Motor neuron (in vitro differentiated cells): ENCODE results near the gene ETV3L. TPM values are rescaled to one million over a fixed set of nuclear protein-coding genes. Genes with fewer than 3 reads are reported as not detected.
"Not testable (repeated sequence)": the region's sequence is repeated elsewhere in the genome, so short reads cannot be mapped to it uniquely, and the experiment has no call there.

Experiments used
- ATAC-seq, 8 experiments: fragments of 200-7000 bp; cut with Tn5 transposase; replicated peaks in 6 of 8; 2 replicates each; pipeline ENCODE4 v1.8.0; 2021; ENCODE audit warnings: mild to moderate bottlenecking in 8 of 8, moderate library complexity in 8 of 8
- H3K27ac ChIP-seq, 2 donors: fragments of 250-450 bp; sonication (Bioruptor Pico); 2 replicates each; pipeline ENCODE4 v1.9.0; 2021; ENCODE audit warnings: antibody characterized with exemption in 2 of 2, mild to moderate bottlenecking in 2 of 2, moderate library complexity in 1 of 2
- H3K4me1 ChIP-seq, 2 donors: fragments of 250-450 bp; sonication (Bioruptor Pico); replicated peaks in 1 of 2; 2 replicates each; pipeline ENCODE4 v1.6.1; 2021; ENCODE audit warnings: antibody characterized with exemption in 2 of 2, mild to moderate bottlenecking in 2 of 2, moderate library complexity in 1 of 2
- H3K4me3 ChIP-seq, 5 donors: fragments of 250-450 bp; sonication (Bioruptor Pico); 2 replicates each; pipeline ENCODE4 v1.9.0; 2021; ENCODE audit warnings: antibody characterized with exemption in 5 of 5, mild to moderate bottlenecking in 5 of 5, moderate library complexity in 4 of 5
- WGBS, 10 experiments: fragments of 450-650 bp; shearing (Covaris generic); methylation state at CpG; one replicate each; pipeline ENCODE4 v1.0.0; 2022; 5-methylcytosine and 5-hydroxymethylcytosine counted together
- in situ Hi-C, 9 experiments: fragments of 400-800 bp; cut with MboI; loops; one replicate each; pipeline ENCODE4 v1.15.0; 2021; ENCODE audit warnings: low sequenced_read_pairs in 9 of 9, low pct_unique_long_range_greater_than_20kb in 2 of 9; ENCODE audit not compliant: unreplicated experiment in 9 of 9
- total RNA-seq, 8 experiments: library from RNA; unstranded; fragments of 300-600 nt; gene quantifications; 2 replicates each; pipeline versions ENCODE4 v1.2.3 to v1.2.4, GENCODE V29; 2022

The ETV3L gene
- total RNA-seq, 8 experiments from 2014 or later = 0.05 to 0.47 (median 0.36) TPM; not detected in 3

GRCh38 chr1:157084720-157085119, 14.9 kb downstream of the ETV3L start:
- in situ Hi-C loops = loop anchor here in 2 of 9 experiments (10.0 to 25.0 kb wide), 2 partner anchors 70 to 403 kb away; no protein-coding TSS in a partner anchor
- no peaks in the 10 kb centered on the region for H3K4me1 ChIP-seq
- no peak for ATAC-seq
- no peak overlapping the region for H3K4me3 ChIP-seq
- H3K27ac ChIP-seq = no peak overlapping the region
- 40 to 100% (median 80%) methylated on average over 1 to 5 of the region's 5 CpGs; no CpG with 5 or more reads in 3 of the 10 experiments for WGBS, 10 experiments

- H3K4me3 ChIP-seq = no peak overlapping the region
- H3K27ac ChIP-seq = no peak overlapping the region
- H3K4me1 ChIP-seq = no peaks in the 10 kb centered on the region
- ATAC-seq = no peak
- 22 to 73% (median 57%) methylated on average over 1 to 5 of the region's 5 CpGs; no CpG with 5 or more reads in 1 of the 10 experiments for WGBS, 10 experiments
- in situ Hi-C loops = loop anchor here in 2 of 9 experiments (10.0 to 25.0 kb wide), 2 partner anchors 73 to 406 kb away; no protein-coding TSS in a partner anchor
Measured at GRCh38 chr1:157081707-157082106, 17.9 kb downstream of the ETV3L start.

GRCh38 chr1:157080714-157081113, 18.9 kb downstream of the ETV3L start:
- in situ Hi-C loops = loop anchor here in 2 of 9 experiments (10.0 to 25.0 kb wide), 2 partner anchors 74 to 407 kb away; no protein-coding TSS in a partner anchor
- WGBS, 10 experiments = 42 to 92% (median 81%) methylated on average over 2 to 9 of the region's 10 CpGs; no CpG with 5 or more reads in 3 of the 10 experiments
- H3K4me1 ChIP-seq = no peaks in the 10 kb centered on the region
- ATAC-seq = peak in 2 of 8 experiments; percentile 35 to 47
- no peak overlapping the region for H3K27ac ChIP-seq
- H3K4me3 ChIP-seq = no peak overlapping the region

DNA sequence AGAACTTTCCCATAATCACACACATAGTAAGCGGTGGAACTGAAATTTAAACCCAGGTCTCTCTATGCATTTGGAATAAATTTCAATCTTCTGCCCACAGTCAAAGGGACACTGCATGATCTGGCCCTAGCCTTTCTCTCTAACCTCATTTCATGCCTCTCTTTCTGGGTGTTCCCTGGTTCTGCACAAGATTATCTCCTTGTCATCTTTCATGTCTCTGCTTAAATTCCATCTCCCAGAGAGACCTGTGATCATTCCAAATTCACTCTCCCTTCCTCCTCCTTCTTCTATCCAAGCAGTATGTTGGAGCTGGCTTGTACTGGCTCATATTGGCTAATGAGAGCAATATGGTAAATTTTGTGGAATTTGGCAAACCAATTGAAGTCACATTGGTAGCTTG, 22.2 kb downstream of the ETV3L start:
- 57 to 100% (median 88%) methylated on average over 1 of the region's 1 CpG; no CpG with 5 or more reads in 3 of the 10 experiments for WGBS, 10 experiments
- ATAC-seq = no peak
- Histone ChIP-seq H3K27ac (no peak overlapping the region), H3K4me1 (no peaks in the 10 kb centered on the region), H3K4me3 (no peak overlapping the region)
- in situ Hi-C loops = loop anchor here in 1 of 9 experiments (25.0 kb wide), 1 partner anchor 410 kb away; no protein-coding TSS in a partner anchor

- H3K27ac ChIP-seq = no peak overlapping the region
Measured at GRCh38 chr1:157073944-157074685, 25.5 kb downstream of the ETV3L start.

DNA sequence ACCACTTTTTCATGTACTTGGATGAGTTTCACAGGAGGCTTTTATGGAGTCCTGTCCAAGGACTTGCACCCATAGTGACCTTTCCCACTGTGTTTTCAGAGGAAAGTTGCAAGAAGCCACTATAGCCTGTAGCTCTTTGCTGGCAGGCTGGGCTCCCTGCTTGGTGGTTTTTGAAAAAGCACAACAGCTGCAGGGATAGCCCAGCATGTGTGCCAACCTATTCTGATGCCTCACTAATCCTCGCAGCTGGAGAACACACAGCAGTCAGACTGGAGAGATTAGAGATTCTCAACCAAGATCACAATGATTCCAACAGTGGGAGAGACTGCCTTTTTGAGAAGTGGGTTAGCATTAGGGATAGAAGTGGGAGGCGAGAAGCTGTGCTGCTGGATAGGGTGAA, 30.0 kb downstream of the ETV3L start:
- in situ Hi-C loops = loop anchor here in 1 of 9 experiments (25.0 kb wide), 1 partner anchor 107 kb away; no protein-coding TSS in a partner anchor
- no peak overlapping the region for H3K4me3 ChIP-seq
- H3K27ac ChIP-seq = no peak overlapping the region
- WGBS, 10 experiments = 14 to 89% (median 60%) methylated on average over 1 to 2 of the region's 2 CpGs; no CpG with 5 or more reads in 3 of the 10 experiments
- no peaks in the 10 kb centered on the region for H3K4me1 ChIP-seq
- ATAC-seq = no peak

More at GRCh38 chr1:157073944-157074685, 25.5 kb downstream of the ETV3L start:
- Histone ChIP-seq H3K4me1 (no peaks in the 10 kb centered on the region), H3K4me3 (no peak overlapping the region)
- ATAC-seq = peak in 3 of 8 experiments; percentile 66 to 81 (median 68)
- in situ Hi-C loops = loop anchor here in 1 of 9 experiments (25.0 kb wide), 1 partner anchor 112 kb away; no protein-coding TSS in a partner anchor
- WGBS, 10 experiments = 10 to 87% (median 46%) methylated on average over 1 to 31 of the region's 35 CpGs

DNA sequence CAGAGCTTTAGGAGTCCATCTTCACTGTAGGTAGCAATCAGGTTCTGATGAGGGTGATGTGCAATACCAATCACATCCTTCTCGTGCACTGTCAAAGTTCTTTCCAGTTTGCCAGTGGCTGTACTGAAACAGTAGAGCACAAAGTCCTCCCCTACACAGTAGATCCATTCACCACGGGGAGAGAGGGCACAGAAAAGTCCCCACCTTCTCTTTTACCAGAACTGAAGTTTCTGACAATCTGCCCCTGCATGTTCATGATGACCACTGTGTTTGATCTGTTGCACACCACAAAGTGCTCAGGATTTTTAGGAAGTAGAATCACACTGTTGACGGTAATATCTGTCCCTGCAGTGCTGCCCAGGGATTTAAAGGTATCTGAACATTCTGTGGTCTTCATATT, 40.4 kb downstream of the ETV3L start:
- in situ Hi-C loops = loop anchor here in 1 of 9 experiments (25.0 kb wide), 1 partner anchor 97 kb away; no protein-coding TSS in a partner anchor
- 17 to 75% (median 67%) methylated on average over 1 to 3 of the region's 3 CpGs; no CpG with 5 or more reads in 3 of the 10 experiments for WGBS, 10 experiments
- not testable (repeated sequence) for ATAC-seq, H3K27ac ChIP-seq, H3K4me3 ChIP-seq, H3K4me1 ChIP-seq

DNA sequence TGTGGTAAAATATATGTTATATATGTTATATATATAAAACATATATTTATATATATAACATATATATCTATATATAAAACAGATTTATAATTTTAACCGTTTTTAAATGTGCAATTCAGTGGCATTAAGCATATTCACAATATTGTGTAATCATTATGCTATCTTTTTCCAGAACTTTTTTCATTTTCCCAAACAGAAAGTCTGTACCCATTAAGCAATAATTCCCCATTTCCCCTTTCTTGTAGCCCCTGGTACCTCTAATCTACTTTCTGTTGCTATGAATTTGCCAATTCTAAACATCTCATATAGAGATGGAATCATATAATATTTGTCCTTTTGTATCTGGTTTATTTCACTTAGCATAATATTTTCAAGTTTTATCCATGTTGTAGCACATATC, 43.3 kb downstream of the ETV3L start:
- 0 to 90% (median 49%) methylated on average over 1 of the region's 1 CpG for WGBS, 10 experiments
- H3K4me3 ChIP-seq = no peak overlapping the region
- no peak overlapping the region for H3K27ac ChIP-seq
- in situ Hi-C loops = loop anchor here in 1 of 9 experiments (25.0 kb wide), 1 partner anchor 94 kb away; no protein-coding TSS in a partner anchor
- H3K4me1 ChIP-seq = no peaks in the 10 kb centered on the region
- ATAC-seq = no peak

DNA sequence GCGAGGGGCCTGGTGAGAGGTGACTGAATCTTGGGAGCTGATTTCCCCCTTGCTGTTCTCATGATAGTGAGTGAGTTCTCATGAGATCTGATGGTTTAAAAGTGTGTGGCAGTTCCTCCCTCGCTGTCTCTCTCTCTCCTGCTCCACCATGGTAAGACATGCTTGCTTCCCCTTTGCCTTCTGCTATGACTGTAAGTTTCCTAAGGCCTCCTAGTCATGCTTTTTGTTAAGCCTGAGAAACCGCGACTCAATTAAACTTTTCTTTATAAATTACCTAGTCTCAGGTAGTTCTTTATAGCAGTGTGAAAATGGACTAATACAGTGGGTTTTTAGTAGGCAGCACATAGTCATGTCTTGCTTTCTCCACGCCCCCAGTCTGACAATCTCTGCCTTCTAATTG, 43.9 kb downstream of the ETV3L start:
- not testable (repeated sequence) for H3K4me1 ChIP-seq, H3K4me3 ChIP-seq, H3K27ac ChIP-seq, ATAC-seq
- in situ Hi-C loops = loop anchor here in 1 of 9 experiments (25.0 kb wide), 1 partner anchor 93 kb away; no protein-coding TSS in a partner anchor
- 8 to 100% (median 75%) methylated on average over 1 to 5 of the region's 5 CpGs for WGBS, 10 experiments

GRCh38 chr1:157050836-157051235, 48.8 kb downstream of the ETV3L start:
- Histone ChIP-seq H3K4me1 (peaks cover 0 to 2% of the 10 kb centered on the region in 2 donors), H3K27ac (no peak overlapping the region), H3K4me3 (no peak overlapping the region)
- no peak for ATAC-seq
- in situ Hi-C loops = loop anchor here in 1 of 9 experiments (25.0 kb wide), 1 partner anchor 89 kb away; no protein-coding TSS in a partner anchor
- 0 to 83% (median 44%) methylated on average over 1 to 2 of the region's 2 CpGs; no CpG with 5 or more reads in 2 of the 10 experiments for WGBS, 10 experiments

DNA sequence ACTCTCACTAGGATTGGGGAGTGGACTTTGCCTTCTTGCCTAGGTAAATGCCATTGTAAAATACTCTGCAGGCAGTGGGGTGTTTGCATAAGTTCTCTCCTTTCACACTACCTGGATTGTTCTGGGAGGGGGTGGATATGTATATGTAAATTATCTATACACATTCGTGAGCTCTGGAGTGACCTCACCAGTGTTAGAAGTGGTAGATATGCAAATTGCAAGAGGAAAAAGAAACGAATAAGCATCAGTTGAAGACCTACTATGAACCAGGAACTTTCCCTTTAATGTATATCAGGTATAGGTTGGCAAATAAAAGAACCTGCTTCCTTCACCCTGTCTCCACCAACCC, 52.6 kb downstream of the ETV3L start:
- Histone ChIP-seq H3K27ac (no peak overlapping the region), H3K4me3 (no peak overlapping the region), H3K4me1 (peaks cover 23 to 24% of the 10 kb centered on the region in 2 donors)
- no peak for ATAC-seq
- in situ Hi-C loops = no loop called here
- 6 to 100% (median 55%) methylated on average over 1 to 2 of the region's 2 CpGs; no CpG with 5 or more reads in 2 of the 10 experiments for WGBS, 10 experiments

DNA sequence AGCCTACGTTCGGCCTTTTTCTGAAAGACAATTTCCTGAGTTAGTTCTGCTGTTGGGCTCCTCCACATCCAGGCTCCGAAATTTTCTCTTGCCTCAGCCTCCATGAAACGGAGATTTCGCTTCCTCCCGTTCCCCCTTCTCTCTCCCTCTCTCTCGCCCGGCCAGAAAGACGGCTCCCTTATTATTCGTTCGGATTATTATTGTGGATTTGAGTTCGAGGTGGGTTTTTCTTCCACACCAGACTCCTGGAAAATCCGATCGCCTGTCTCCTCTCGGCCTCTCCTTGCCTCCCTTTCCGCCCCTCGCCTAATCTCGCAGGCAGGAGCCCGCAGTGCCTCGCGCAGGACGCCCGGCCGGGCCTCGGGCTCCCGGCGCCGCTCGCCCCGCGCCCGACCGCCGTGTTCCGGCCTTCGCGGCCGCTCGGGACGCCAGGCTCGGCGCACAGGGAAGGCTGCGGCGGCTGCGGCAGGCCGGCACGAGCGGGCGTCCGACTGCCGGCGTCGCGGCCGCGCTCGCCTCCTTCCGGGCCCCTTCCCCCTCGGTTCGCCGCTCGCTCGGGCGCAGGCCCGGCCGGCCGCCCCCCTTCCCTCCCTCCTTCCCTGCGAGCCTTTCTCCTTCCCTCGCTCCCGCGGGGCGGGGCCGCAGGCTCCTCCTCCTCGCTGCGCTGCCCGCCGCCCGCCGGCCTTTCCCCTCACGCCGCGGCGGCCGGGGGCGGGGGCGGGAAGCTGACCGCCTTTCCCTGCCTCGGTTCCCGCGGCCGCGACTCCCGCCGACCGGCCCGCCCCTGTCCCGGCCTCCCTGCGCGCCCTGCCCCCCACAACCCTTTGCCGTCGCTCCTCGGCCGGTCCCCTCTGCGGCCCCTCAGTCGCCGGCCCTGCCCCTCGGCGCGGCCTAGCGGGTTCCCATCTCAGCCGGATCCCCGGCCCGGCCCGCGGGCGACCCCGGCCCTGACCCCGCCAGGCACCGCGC, 54.1 kb downstream of the ETV3L start, which contains the start of gene ARHGEF11:
TSS of gene ARHGEF11 (minus strand) at position 493 of the 969 bp plus-strand sequence. CDS start 1,412 bp downstream, outside the sequence.
- in situ Hi-C loops = no loop called here
- ATAC-seq = peak; percentile 90 to 96 (median 91)
- H3K4me1 ChIP-seq = peaks cover 30 to 31% of the 10 kb centered on the region in 2 donors
- H3K27ac ChIP-seq = peak within 1 kb of the TSS; percentile 83 to 87
- peak within 1 kb of the TSS; percentile 48 to 74 (median 61) for H3K4me3 ChIP-seq
- 0 to 2% (median 0%) methylated on average over 2 to 35 of the region's 120 CpGs; no CpG with 5 or more reads in 2 of the 10 experiments for WGBS, 10 experiments
